ENCODE measurements around the gene CHSY1.
A peak's percentile ranks its signal among the peaks of the same experiment; 100 is the strongest.

Gene CHSY1

GRCh38 chr15:101169495-101170071, 82.3 kb downstream of the CHSY1 start:
- TF ChIP-seq FOXP2 (optimal IDR thresholded peaks at IDR 0.05; ENCODE audit: borderline replicate concordance, extremely low read depth, extremely low read length, insufficient read depth) (peak; percentile 53), TAF1 (IDR thresholded peaks at IDR 0.05; ENCODE audit: borderline replicate concordance, insufficient read depth, low read length) (no peak)

GRCh38 chr15:101168898-101169494, 82.9 kb downstream of the CHSY1 start:
- no peak for TF ChIP-seq REST (IDR thresholded peaks at IDR 0.05; ENCODE audit: insufficient read depth in 1 of 2, low read depth in 2 of 2, low read length in 2 of 2)
- no peak for TF ChIP-seq FOXP2 (optimal IDR thresholded peaks at IDR 0.05; ENCODE audit: borderline replicate concordance, extremely low read depth, extremely low read length, insufficient read depth)
- no peak for TF ChIP-seq TAF1 (IDR thresholded peaks at IDR 0.05; ENCODE audit: borderline replicate concordance, insufficient read depth, low read length)
- no peak for TF ChIP-seq POLR2AphosphoS5 (IDR thresholded peaks at IDR 0.05; ENCODE audit: low read depth, low read length)
- TF ChIP-seq SIN3A (IDR thresholded peaks at IDR 0.05; ENCODE audit: borderline replicate concordance, insufficient read depth, low read length), result no peak

- TF ChIP-seq SIN3A (IDR thresholded peaks at IDR 0.05; ENCODE audit: borderline replicate concordance, insufficient read depth, low read length) (no peak), TAF1 (IDR thresholded peaks at IDR 0.05; ENCODE audit: borderline replicate concordance, insufficient read depth, low read length) (no peak), REST (IDR thresholded peaks at IDR 0.05; ENCODE audit: insufficient read depth in 1 of 2, low read depth in 2 of 2, low read length in 2 of 2) (no peak), POLR2AphosphoS5 (IDR thresholded peaks at IDR 0.05; ENCODE audit: low read depth, low read length) (no peak; the same call in 1 of the 2 replicates), FOXP2 (optimal IDR thresholded peaks at IDR 0.05; ENCODE audit: borderline replicate concordance, extremely low read depth, extremely low read length, insufficient read depth) (no peak)
Measured at GRCh38 chr15:101168463-101168824, 83.4 kb downstream of the CHSY1 start.

GRCh38 chr15:101167753-101168462, 83.9 kb downstream of the CHSY1 start:
- TF ChIP-seq SIN3A (IDR thresholded peaks at IDR 0.05; ENCODE audit: borderline replicate concordance, insufficient read depth, low read length), result no peak
- peak; percentile 43; the same call in 1 of the 2 replicates for TF ChIP-seq TAF1 (IDR thresholded peaks at IDR 0.05; ENCODE audit: borderline replicate concordance, insufficient read depth, low read length)
- peak; percentile 42 for TF ChIP-seq FOXP2 (optimal IDR thresholded peaks at IDR 0.05; ENCODE audit: borderline replicate concordance, extremely low read depth, extremely low read length, insufficient read depth)
- TF ChIP-seq POLR2AphosphoS5 (IDR thresholded peaks at IDR 0.05; ENCODE audit: low read depth, low read length), result no peak
- TF ChIP-seq REST (IDR thresholded peaks at IDR 0.05; ENCODE audit: insufficient read depth in 1 of 2, low read depth in 2 of 2, low read length in 2 of 2), result no peak

GRCh38 chr15:101167411-101167752, 84.5 kb downstream of the CHSY1 start:
- TF ChIP-seq SIN3A (IDR thresholded peaks at IDR 0.05; ENCODE audit: borderline replicate concordance, insufficient read depth, low read length), result no peak
- no peak for TF ChIP-seq POLR2AphosphoS5 (IDR thresholded peaks at IDR 0.05; ENCODE audit: low read depth, low read length)
- TF ChIP-seq FOXP2 (optimal IDR thresholded peaks at IDR 0.05; ENCODE audit: borderline replicate concordance, extremely low read depth, extremely low read length, insufficient read depth), result no peak
- TF ChIP-seq REST (IDR thresholded peaks at IDR 0.05; ENCODE audit: insufficient read depth in 1 of 2, low read depth in 2 of 2, low read length in 2 of 2), result no peak

Measured in PFSK-1 (cell line).